ENCODE data around the gene DAPK2. TPM values are rescaled to one million over a fixed set of nuclear protein-coding genes. Genes with fewer than 3 reads are reported as not detected.

DAPK2 gene
- total RNA-seq, 1 donor from 2014 or later: 39.0 TPM

DNA sequence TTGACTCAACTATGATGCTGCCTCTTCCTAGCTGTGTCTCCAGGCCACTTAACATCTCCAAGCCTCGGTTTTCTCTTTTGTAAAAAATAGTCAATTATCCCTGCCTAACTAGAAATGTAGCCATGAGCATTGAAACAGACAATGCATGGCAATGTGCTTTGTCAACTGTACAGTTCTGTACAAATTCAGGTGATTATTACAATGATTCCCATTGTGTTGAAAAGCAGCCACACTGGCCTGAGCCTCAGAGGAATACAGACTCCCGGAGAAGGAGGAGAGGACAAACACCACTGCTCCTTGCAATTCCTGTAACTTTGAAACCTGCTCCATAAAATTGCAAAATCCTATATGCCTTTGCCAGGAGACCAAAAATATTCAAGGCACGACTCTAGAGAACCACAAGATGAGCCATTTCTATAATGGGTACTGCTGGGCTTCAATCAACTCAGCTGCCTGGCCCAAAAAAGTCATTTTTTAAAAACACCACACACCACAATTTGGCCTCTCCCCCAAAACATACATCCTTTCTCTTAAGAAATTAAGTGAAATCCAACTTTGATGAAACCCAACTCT is 28.6 kb downstream of the DAPK2 start:
- peak overlapping the region; percentile 87 for H3K27ac ChIP-seq (replicated peaks)
- peaks cover 90% of the 10 kb centered on the region for H3K4me1 ChIP-seq
- no peak overlapping the region for H3K4me3 ChIP-seq
- no peak for DNase-seq
- no peaks in the 10 kb centered on the region for H3K9me3 ChIP-seq (replicated peaks)
- no peaks in the 10 kb centered on the region for H3K27me3 ChIP-seq (ENCODE audit: low read depth)
- intact Hi-C loops (cut with micrococcal nuclease): no loop called here
- TF ChIP-seq, protein P1, sequence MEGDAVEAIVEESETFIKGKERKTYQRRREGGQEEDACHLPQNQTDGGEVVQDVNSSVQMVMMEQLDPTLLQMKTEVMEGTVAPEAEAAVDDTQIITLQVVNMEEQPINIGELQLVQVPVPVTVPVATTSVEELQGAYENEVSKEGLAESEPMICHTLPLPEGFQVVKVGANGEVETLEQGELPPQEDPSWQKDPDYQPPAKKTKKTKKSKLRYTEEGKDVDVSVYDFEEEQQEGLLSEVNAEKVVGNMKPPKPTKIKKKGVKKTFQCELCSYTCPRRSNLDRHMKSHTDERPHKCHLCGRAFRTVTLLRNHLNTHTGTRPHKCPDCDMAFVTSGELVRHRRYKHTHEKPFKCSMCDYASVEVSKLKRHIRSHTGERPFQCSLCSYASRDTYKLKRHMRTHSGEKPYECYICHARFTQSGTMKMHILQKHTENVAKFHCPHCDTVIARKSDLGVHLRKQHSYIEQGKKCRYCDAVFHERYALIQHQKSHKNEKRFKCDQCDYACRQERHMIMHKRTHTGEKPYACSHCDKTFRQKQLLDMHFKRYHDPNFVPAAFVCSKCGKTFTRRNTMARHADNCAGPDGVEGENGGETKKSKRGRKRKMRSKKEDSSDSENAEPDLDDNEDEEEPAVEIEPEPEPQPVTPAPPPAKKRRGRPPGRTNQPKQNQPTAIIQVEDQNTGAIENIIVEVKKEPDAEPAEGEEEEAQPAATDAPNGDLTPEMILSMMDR (IDR thresholded peaks at IDR 0.05; ENCODE audit: borderline replicate concordance): no peak
- peaks cover 6% of the 10 kb centered on the region for H3K36me3 ChIP-seq

DNA sequence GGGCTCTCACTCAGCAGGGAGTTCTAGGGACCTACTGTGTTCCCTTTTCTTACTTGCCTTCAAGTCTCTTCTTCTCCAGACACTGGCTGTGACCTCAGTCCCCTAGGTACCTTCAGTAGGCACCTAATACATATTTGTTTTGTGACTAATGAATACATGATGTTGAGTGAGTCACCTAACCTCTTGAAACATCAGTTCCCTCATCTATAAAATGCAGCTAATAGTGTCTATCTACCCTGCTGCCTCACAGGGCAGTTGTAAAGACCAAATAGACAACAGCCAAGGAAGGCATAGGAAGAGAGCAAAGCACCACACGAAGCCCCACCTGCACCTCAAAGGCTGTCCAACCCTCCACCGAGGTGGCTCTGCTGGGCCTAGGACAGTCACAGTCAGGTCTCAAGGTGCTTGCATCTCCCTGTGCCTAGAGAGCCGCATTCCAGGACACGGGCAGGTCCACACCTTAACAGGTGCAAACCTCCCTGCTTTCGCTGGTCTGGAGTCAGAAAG is 29.1 kb downstream of the DAPK2 start:
- peaks cover 89% of the 10 kb centered on the region for H3K4me1 ChIP-seq
- H3K27ac ChIP-seq (replicated peaks): peak overlapping the region; percentile 87
- peaks cover 6% of the 10 kb centered on the region for H3K36me3 ChIP-seq
- no peaks in the 10 kb centered on the region for H3K27me3 ChIP-seq (ENCODE audit: low read depth)
- DNase-seq: no peak
- H3K4me3 ChIP-seq: no peak overlapping the region
- intact Hi-C loops (cut with micrococcal nuclease): no loop called here
- TF ChIP-seq, protein P1 (IDR thresholded peaks at IDR 0.05; ENCODE audit: borderline replicate concordance): no peak
- H3K9me3 ChIP-seq (replicated peaks): no peaks in the 10 kb centered on the region

DNA sequence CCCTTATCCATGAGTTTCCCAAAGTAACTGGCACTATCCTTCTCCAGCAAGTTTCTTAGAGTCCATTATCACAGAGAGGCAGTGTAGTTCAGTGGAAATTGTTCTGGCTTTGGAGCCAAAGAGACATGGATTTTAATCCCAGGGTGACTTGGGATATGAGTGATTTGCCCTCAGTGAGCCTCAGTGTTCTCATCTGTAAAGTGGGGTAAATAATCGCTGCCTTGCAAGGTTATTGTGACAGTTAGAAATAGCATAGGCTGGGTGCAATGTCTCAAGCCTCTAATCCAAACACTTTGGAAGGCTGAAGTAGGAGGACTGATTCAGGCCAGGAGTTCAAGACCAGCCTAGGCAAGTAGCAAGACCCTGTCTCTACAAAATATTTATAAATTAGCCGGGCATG is 30.0 kb downstream of the DAPK2 start:
- Histone ChIP-seq H3K36me3 (peaks cover 6% of the 10 kb centered on the region), H3K27me3 (ENCODE audit: low read depth) (no peaks in the 10 kb centered on the region), H3K27ac (replicated peaks) (peak overlapping the region; percentile 87), H3K4me1 (peaks cover 89% of the 10 kb centered on the region), H3K9me3 (replicated peaks) (no peaks in the 10 kb centered on the region), H3K4me3 (no peak overlapping the region)
- DNase-seq: no peak
- intact Hi-C loops (cut with micrococcal nuclease): no loop called here
- TF ChIP-seq, protein P1 (IDR thresholded peaks at IDR 0.05; ENCODE audit: borderline replicate concordance): no peak

DNA sequence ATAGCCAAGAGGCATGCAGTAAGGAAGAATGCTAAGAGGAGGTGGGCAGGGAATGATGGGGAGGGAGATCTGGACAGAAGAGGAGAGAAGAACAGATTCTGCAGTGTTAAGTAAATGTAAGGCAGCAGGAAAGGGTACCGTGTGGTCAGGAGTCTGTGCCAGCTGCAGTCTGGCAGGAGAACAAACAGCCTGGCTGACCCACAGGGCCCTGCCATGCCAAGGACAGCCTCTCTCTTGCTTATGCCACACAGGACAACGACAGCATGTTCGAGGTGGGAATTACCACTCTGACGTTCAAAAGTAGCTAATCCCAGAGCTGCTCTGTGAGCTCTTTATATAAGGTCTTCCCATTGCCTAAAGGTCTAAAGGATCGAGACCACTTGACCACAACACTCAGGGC is 31.3 kb downstream of the DAPK2 start:
- Histone ChIP-seq H3K36me3 (no peaks in the 10 kb centered on the region), H3K27ac (replicated peaks) (peak overlapping the region; percentile 87), H3K27me3 (ENCODE audit: low read depth) (no peaks in the 10 kb centered on the region), H3K9me3 (replicated peaks) (no peaks in the 10 kb centered on the region), H3K4me3 (no peak overlapping the region), H3K4me1 (peaks cover 88% of the 10 kb centered on the region)
- TF ChIP-seq, protein P1 (IDR thresholded peaks at IDR 0.05; ENCODE audit: borderline replicate concordance): no peak
- intact Hi-C loops (cut with micrococcal nuclease): no loop called here
- peak; percentile 71 for DNase-seq

DNA sequence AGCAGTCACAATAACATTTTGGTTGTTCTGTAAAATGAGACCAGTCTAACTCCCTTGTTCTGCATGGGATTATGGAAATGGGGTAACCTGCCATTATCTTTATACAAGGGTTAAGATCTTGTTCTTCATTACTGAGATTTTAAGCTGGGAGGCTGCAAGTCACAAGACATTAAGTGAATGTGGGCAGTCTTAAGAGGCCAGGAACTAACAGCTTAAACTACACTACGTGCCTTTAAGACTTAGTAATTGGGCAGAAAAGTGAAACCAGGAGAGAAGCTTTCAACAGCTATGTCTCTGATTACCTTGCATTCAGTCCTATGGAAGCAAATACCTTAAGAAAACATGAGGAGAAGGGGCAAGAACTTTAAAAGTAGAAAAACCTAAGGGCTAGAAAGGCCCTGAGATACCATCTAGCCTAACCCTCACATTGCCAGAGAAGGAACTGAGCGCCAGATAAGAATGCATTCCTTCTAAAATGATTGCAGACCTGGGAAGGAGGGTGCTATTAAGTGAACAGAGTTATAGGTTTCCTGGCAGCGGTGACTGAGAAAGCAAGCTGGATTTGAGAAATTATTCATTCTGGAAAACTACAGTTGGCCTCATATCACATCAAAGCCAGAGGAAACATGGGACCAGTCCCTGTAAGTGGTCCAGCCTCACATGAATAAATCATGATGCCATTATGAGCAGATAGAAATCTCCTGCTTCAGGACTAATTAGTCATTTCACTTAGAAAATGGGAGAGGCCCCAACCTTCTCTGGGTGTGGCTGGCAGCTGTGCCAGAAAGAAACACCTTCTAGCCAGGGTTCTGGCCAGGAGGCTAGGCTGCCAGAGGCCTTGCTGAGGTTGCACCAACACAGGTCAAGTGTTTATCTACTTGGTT is 32.9 kb downstream of the DAPK2 start:
- no peaks in the 10 kb centered on the region for H3K27me3 ChIP-seq (ENCODE audit: low read depth)
- TF ChIP-seq, protein P1 (IDR thresholded peaks at IDR 0.05; ENCODE audit: borderline replicate concordance): no peak
- DNase-seq: no peak
- intact Hi-C loops (cut with micrococcal nuclease): no loop called here
- H3K4me3 ChIP-seq: no peak overlapping the region
- no peaks in the 10 kb centered on the region for H3K36me3 ChIP-seq
- H3K4me1 ChIP-seq: peaks cover 90% of the 10 kb centered on the region
- peak overlapping the region; percentile 87 for H3K27ac ChIP-seq (replicated peaks)
- H3K9me3 ChIP-seq (replicated peaks): no peaks in the 10 kb centered on the region
